Hematopoietic multipotent progenitor cell (in vitro differentiated cells): ENCODE measurements around the gene SLC35A2. TPM values are rescaled to one million over a fixed set of nuclear protein-coding genes. Genes with fewer than 3 reads are reported as not detected.
"Not testable (repeated sequence)": the region's sequence is repeated elsewhere in the genome, so short reads cannot be mapped to it uniquely, and the experiment has no call there.

Experiments
- DNase-seq, 3 donors: peaks; one replicate each; pipeline ENCODE4 v3.0.0-alpha.2; 2011 to 2015; ENCODE audit warnings: low read depth in 2 of 3, low spot score in 2 of 3
- total RNA-seq: library from RNA; depleted of rRNA; stranded (reverse); fragments of >200 nt; gene quantifications from one replicate; pipeline ENCODE4 v1.2.3, GENCODE V29; 2012

Gene SLC35A2
- total RNA-seq, 1 donor, result 14.3 TPM

DNA sequence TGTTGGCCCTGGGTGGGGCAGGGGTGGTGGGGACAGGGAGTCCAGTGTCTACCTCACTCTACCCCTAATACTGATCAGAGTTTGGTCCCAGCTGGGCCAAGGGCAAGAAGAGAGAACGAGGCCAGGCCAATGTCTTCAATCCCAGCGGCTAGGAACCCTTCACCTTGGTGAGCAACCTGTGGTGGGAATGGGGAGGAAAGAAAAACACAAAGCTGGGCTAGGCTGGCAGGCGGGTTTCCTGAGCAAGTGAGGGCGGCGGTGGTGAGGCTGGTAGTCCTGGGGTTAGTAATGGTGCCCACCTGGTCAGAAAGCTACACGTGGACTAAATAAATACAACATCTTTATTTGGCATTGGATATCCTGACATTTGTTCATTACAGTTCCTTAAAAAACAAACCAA lies 8.2 kb downstream of the SLC35A2 start:
- no peak for DNase-seq

DNA sequence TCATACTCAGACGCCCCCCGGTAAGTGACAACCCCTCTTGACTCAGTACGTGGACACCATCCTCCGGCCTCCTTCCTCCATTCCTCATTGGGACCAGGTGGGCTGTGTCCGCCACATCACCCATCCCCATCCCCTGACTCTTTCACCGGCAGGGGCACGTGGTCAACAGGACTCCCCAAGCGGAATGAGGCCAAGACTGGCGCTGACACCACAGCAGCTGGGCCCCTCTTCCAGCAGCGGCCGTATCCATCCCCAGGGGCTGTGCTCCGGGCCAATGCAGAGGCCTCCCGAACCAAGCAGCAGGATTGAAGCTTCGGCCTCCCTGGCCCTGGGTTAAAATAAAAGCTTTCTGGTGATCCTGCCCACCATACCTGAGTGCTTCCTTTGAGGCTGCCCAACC lies 8.7 kb downstream of the SLC35A2 start:
- no peak for DNase-seq

DNA sequence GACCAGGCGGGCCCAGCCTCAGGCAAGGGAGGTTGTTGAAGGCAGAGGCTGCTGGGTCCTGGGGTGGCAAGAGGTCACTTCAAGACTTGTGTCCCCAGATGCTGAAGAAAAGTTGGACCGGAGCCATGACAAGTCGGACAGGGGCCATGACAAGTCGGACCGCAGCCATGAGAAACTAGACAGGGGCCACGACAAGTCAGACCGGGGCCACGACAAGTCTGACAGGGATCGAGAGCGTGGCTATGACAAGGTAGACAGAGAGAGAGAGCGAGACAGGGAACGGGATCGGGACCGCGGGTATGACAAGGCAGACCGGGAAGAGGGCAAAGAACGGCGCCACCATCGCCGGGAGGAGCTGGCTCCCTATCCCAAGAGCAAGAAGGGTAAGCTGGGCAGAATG lies 9.3 kb downstream of the SLC35A2 start:
- no peak for DNase-seq

DNA sequence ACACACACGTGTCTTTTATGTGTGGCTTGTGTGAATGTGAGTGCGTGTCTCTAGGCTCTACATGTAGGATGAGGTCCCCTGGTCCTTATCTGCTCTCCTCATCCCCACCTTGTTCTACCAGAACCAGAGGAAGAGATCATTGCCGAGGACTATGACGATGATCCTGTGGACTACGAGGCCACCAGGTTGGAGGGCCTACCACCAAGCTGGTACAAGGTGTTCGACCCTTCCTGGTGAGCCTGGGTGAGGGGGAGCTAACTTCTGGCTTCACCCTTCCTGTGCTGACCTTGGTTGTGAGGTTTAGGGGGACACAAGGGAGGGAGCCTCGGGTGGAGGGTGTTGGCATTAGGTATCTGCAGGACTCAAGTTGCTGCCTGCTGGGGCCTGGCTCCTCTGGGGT lies 10.4 kb downstream of the SLC35A2 start:
- no peak for DNase-seq

DNA sequence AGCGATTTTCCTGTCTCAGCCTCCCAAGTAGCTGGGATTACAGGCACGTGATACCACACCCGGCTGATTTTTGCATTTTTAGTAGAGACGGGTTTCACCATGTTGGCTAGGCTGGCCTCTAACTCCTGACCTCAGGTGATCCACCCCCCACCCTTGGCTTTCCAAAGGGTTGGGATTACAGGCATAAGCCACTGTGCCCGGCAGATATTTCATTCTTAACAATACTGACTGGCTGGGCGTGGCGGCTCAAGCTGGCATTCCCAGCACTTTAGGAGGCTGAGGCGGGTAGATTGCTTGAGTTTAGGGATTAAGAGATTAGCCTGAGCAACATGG lies 12.4 kb downstream of the SLC35A2 start:
- no peak for DNase-seq

DNA sequence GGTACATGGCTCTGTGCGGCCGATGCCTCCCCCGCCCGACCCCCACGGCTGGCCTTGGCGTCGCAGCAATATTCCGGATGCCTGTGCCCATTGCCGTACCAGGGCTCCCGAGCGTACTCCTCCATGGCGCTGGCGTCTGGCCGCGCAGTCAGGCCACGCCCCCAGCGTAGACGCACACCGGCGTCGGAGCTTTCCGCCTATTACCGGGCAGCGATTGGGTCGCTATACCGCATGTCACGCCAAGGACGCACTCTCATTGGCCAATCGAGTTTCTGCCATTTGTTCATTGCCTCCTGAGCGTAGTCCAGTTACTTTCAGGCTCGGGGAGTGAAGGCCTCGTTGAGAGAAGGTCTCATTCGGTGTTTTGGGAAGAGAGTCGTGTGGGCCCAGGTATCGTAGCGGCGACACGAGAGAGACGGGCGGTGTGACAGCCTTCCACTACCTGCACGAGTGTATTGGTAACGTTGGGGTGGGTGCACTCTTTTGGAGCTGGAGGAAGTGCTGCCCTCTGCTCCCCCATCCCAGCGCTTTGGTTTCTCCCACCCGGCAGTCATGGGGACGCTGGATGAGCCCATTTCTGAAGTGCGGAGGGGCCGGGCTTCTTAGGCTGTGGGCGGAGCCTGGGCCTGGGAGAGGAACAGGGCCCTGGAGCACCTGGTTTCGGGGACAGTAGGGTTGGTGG lies 13.7 kb downstream of the SLC35A2 start, which contains the start of the genes PQBP1 and TIMM17B:
Gene PQBP1, plus strand, starts transcription at position 306 of the 682 bp plus-strand sequence. CDS start 580 bp downstream, outside the sequence.
Gene TIMM17B, minus strand, starts transcription at position 144 of the 682 bp plus-strand sequence. Its CDS starts 19 bp downstream, at position 125.
- DNase-seq, result peak; percentile 72 to 96 (median 92)

DNA sequence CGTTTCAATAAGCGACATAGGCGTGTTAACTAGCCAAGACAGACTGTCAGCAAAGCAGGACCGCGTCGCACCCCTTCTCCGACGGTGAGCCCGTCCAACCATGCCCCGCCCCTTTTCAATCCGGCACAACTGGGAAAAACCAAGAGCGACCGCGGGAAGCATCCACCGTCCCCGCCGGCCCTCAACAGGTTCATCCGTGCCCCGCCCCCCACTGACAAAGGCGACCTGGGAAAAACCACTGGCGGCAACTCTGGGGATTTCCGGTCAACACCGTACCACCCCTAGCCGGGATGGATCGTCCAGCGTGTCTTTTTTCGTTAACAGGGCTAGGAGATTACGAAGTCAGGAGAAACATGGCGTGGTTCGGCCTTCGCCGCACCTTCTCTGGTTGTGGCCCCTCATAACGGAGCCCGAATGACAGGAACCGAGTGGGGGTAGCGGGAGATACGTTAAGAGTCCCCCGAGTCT lies 14.3 kb downstream of the SLC35A2 start:
- DNase-seq, result peak in 2 of 3 donors; percentile 73 to 80

DNA sequence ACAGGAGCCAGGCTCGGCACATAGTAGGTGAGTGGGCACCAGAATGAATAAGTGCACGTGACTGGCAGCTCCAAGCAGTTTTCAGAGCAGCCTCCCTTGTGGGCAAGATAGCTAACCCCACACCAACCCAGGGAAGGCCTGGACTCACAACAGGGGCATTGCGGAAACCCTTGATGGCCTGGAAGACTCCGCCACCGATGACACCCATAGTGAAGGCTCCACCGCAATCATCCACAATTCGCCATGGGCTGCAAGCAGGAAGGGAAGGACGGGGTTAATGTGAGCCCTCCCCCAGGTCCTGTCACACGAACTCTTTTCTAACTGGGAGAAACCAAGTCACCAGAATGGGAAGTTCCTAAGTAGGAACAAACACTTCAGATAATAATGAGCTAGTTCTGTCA lies 14.8 kb downstream of the SLC35A2 start:
- DNase-seq, result no peak

DNA sequence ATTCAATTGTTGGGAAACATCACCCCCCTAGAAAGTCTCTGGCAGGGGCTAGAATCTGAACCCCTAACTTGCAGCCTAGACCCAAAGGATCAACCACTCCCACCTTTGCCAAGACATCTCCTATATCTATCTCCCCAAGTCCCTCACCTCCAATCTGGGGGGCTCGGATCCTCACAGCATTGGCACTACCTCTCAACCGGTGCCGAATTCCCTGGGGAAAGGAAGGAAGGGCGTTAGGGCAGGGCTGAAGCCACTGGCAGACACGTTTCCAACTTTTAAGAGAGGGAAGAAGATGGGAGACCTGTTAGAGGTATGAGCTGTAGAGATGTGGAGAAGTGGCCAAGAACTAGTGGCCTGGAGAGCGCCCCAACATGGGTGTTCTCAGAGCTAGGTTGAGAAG lies 16.6 kb downstream of the SLC35A2 start:
- no peak for DNase-seq

DNA sequence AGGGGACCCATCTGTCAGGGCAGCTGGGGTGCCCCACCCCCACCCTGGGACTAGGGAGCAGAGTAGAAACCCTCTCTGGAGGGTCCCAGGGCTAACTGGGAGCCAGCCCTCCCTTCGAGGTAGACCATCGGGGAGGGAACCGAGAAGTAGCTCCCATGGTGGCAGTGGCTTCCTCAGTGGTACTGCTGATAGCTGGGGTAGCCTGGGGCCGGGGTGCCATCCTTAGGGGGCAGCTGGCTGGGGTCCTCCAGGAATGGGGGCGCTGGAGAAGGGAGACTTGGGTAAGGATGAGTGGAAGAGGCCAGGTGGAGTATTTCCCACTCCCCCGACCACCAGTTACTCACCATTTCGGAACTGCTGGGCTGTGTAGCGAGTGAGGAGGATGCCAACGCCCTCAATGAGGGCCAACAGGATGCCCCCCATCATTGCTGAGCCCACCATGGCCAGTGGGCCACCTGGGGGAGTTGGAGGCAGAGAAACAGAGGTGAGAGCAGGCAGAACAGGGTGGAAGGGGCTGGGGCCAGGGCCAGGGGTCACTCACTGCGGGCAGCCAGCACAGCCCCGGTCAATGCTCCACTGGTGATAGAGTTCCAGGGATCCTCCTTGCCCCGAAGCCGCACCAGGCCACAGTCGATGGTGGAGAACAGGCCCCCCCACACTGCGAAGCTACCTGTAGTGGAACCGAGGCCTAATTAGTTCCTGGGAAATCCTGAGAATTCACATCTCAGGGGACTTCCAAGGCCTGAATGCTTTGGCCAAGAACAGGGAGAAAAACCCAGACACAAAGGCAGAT lies 17.7 kb downstream of the SLC35A2 start:
- DNase-seq, result no peak

DNA sequence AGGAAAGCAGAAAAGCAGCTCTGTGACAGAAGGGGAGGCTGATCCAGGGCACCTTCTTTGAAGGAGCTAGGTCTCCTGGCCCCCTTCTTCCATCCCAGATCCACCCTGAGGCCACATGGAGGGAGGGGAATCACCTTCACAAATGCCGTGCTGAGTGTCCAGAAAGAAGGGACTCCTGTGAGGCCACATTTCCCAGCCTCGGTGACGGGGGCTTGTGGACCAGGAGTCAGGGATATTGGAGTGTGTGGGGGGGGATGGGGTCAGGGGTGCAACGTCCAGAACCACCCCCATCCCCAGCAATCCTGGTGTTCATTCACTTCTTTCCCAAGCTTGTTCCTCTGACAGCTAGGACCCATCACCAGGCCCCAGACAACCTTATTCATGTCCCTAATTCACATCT lies 18.6 kb downstream of the SLC35A2 start:
- no peak for DNase-seq

DNA sequence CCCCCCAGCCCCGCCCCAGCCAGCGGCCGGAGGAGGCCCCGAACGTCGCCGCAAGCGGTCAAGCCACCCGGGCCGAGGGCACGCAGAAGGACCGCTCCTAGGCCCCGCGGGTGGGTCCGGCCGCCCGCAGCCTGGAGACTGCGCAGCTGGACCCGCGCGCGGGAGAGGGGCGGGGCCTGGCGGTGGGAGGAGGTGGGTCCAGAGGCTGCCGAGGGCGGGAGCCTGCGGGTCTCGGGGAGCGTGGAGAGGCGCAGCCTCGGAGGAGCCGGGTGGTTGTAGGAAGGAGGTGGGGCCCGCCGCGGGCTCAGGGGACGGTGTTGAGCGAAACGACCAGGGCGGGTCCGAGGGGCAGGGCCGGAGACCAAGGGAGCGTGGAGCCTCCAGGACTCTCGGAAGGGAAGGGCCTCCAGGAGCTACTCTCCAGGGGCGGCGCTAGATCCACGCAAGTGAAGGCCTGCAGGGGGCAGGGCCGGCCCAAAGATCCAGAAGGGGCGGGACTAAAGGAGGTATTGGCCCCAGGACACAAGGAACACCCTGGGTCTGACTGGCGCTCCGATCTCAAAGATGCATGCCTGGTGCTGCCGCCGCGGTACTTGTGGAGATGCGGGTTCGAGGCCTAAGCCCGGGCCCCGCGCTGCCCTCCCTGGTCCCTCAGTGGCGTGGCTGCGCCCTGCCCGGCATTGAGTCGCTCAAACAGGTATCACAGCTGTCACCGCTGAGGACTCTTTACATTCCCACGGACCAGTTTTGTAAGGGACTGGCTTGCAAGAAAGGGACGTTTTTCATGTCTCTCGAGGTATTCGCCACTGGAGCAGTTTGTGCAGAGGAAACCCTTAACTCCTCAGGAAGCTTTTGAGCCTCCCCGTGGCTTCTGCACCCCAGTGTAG lies 19.8 kb downstream of the SLC35A2 start:
- peak in 2 of 3 donors; percentile 79 to 87 for DNase-seq

DNA sequence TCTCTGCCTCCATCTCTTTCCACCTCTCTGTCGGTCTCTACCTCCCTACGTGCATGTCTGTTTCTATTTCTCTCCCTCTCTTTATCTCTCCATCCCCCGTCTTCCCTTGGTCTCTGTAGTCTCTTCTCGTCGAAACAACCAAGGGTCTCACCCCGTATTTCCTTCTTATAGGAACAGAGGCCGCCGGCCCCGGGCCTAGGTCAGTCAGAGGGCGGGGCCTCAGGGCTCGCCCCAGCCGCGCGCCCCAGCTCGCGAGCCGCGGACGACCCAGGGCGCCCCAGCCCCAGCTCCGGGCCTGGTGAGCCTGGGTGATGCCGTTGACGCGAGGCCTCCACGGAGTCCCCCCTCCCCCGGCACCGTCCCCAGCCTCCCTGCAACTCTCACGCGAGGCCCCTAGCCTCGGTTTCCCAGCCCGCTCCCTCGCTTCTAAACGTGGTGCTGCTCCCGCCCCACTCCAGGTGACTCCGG lies 20.5 kb downstream of the SLC35A2 start:
- DNase-seq, result peak in 1 of 3 donors; percentile 14

DNA sequence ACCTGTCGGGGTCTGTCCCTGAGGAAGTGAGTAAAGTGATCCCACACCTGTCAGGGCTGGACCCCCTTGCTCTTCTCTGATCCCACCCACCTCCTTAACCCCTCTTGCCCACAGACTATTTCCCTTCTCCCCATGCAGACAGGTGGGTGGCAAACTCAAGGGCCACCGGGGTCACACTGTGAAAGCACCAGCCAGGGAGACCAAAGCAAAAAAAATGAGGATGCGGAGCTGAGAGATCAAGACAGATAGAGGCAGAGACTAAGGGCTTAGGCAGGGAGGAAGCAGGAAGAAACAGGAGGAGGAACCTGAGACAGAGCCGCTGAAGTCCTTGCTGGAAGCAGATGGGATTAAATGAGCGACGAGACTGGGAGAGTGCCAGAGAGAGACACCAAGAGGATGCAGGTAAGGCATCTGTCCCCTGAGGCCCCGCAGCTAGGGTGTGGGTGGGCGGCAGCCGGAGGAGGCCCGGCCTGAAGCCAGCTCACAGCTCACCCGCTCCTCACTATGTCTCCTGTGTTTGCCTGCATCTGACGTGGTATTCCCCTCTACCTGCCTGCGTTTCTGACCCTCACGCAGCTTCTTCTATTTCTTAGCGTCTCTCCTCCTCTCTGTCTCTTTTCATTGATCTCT lies 21.0 kb downstream of the SLC35A2 start:
- DNase-seq, result no peak

DNA sequence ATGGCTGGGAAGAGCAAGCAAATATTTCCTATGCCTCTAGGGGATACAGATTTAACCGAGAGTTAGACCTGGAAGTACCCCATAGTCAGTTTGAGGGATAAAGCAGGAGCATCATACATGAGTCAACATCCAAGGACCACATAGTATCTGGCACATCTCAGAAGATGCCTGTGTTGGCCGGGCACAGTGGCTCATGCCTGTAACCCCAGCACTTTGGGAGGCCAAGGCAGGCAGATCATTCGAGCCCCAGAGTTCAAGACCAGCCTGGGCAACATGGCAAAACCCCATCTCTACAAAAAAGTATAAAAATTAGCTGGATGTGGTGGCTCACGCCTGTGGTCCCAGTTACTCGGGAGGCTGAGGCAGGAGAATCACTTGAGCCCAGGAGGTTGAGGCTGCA lies 24.9 kb downstream of the SLC35A2 start:
- not testable (repeated sequence) for DNase-seq

DNA sequence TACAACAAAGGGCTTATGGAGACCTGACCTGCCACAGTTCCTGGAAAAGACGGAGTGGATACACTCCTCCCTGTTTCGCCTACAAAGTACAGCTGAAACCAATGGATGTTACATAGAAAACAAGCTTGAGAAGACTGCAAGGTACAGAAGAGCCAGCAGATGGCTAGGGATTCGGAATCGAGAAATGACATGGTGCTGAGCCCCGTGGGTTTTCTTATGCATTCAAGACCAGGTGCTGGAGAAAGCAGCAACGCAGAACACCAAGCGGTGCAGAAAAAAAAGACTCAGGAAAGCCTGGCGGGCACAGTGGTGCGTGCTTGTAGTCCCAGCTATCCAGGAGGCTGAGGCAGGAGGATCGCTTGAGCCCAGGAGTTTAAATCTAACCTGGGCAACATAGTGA lies 27.7 kb downstream of the SLC35A2 start:
- no peak for DNase-seq

DNA sequence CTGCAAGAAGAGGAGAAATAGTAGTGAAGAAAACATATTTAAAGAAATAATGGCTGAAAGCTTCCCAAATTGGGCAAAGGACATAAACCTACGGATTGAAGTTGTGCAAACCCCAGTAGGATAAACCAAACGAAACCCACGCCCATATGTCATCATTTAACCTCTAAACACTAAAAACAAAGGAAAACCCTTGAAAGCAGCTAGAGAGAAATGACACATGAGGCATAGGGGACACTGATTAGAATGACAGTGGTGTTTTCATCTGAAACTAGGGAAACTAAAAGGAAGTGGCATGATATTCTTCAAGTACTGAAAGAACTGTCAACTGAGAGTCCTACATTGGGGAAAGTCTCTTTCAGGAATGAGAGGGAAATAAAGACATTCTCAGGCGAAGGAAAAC lies 34.5 kb downstream of the SLC35A2 start:
- not testable (repeated sequence) for DNase-seq

DNA sequence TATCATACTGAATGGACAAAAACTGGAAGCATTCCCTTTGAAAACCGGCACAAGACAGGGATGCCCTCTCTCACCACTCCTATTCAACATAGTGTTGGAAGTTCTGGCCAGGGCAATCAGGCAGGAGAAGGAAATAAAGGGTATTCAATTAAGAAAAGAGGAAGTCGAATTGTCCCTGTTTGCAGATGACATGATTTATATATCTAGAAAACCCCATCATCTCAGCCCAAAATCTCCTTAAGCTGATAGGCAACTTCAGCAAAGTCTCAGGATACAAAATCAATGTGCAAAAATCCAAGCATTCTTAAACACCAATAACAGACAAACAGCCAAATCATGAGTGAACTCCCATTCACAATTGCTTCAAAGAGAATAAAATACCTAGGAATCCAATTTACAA lies 39.4 kb downstream of the SLC35A2 start:
- not testable (repeated sequence) for DNase-seq

DNA sequence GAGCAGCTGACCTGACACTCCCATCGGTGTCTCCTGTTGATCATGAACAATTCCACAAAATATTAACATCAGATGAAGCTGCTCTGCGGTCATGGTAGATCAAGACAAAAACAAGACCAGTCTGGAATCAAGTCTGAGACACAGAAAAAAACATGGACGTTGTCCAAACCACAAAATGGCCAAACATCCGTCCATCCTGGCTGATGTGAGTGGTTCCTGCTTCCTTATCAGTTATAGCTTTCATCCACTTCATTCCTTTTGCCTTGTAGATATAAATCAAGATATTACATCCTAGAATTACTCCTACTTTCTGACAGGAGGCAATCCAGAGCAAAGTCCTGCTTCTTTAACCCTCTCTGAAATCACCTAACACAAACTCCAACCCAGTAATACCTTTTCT lies 47.2 kb downstream of the SLC35A2 start:
- no peak for DNase-seq

DNA sequence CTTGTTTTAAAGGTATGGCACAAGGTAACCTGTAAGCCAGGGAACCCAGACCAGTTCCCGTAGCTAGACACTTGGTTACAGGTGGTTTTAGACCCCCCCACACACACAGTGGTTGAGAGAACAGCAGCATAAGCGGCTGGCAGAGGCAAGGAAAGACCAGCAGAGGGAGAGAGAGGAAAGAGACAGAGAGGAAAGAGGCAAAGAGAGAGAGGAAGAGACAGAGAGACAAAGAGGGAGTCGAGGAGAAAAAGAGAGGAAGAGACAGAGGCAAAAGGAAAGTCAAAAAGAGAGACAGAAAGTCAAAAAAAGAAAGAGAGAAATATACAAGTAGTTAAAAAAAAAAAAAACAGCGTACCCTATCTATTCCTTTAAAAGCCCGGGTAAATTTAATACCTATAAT lies 56.5 kb downstream of the SLC35A2 start:
- peak in 1 of 3 donors; percentile 28 for DNase-seq
